Measurements from ENCODE around the gene SIK3. TPM values are rescaled to one million over a fixed set of nuclear protein-coding genes. Genes with fewer than 3 reads are reported as not detected.

SIK3 gene
- total RNA-seq, 1 donor = 25.7 TPM

DNA sequence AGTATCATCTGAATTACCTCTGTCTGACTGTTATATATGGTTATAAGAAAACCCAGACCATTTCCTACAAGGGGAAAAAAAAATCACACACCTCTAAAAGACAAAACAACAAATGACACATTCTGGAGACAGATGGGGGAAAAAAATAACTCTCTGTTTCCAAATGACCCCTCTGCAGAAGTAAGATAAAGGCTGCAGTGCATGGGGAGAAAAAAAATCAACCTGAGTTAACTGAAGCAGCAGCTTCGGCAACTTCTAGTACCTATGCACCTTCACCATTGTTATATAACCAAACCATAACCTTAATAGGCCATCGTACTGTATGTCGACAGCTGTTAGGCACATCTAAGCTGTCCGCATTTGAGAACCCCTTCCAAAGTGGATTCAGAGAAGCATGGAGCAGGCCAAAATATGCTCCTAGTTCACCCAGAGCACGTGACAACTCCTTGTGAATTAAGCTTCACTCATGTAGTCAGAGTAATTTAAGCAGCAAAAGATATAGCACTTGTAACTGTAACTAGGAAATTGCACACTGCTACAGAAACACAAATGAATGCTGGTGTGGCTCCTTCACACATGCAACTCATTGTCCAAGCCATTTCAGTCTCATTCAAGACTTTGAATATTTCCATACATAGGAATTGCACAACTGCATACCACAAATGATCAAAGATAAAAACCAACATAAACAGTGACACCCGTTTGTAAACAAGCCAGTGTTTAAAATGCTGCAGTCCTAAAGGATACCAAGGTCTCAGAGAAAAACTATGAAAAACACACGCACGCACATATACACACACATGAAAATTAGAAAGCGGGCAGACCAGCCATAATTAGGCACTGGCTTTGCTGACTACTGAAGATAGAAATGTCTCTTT, 2.7 kb downstream of the SIK3 start:
- Histone ChIP-seq H3K27ac (ENCODE audit: low read depth, low read length) (peak overlapping the region; percentile 80), H2AFZ (ENCODE audit: low read length) (no peak overlapping the region), H3K27me3 (ENCODE audit: insufficient read depth, low read length) (no peaks in the 10 kb centered on the region), H3K4me1 (ENCODE audit: insufficient read depth, low read length) (peaks cover 39% of the 10 kb centered on the region), H4K20me1 (ENCODE audit: insufficient read depth, low read length) (peaks cover 57% of the 10 kb centered on the region), H3K4me2 (ENCODE audit: insufficient read depth, low read length) (peak overlapping the region; percentile 88), H3K79me2 (ENCODE audit: insufficient read depth, low read length) (peaks cover 74% of the 10 kb centered on the region), H3K9me3 (ENCODE audit: low read depth, low read length) (no peaks in the 10 kb centered on the region), H3K4me3 (ENCODE audit: insufficient read depth, low read length) (peak overlapping the region; percentile 77), H3K36me3 (ENCODE audit: insufficient read depth, low read length) (no peaks in the 10 kb centered on the region)
- no peak for TF ChIP-seq CTCF (IDR thresholded peaks at IDR 0.05; ENCODE audit: extremely low read depth, low read depth, low read length)
- no peak for DNase-seq (ENCODE audit: insufficient read length, low spot score, missing footprints)

DNA sequence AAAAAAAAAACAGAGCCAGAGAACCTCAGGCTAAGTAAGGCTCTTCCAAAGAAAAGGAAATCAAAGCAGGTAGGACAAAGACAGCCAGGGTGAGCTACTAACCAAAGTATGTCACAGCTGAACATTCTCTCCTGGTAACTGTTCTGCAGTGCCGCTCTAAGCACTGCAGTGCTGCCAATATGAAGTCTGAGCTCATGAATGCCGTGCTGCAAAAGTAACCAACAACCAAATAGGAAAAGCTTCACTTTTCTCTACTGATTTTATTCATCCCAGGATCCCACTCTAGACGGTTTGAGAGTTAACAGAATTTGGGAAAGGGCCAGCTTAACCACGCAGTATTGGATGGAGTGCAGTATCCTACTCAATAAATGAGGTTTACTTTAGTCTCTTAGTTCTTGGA, 3.5 kb downstream of the SIK3 start:
- no peaks in the 10 kb centered on the region for H3K36me3 ChIP-seq (ENCODE audit: insufficient read depth, low read length)
- H3K27me3 ChIP-seq (ENCODE audit: insufficient read depth, low read length) = no peaks in the 10 kb centered on the region
- TF ChIP-seq CTCF (IDR thresholded peaks at IDR 0.05; ENCODE audit: extremely low read depth, low read depth, low read length) = no peak
- peak; percentile 88 for DNase-seq (ENCODE audit: insufficient read length, low spot score, missing footprints)
- peak overlapping the region; percentile 88 for H3K4me2 ChIP-seq (ENCODE audit: insufficient read depth, low read length)
- no peak overlapping the region for H3K4me3 ChIP-seq (ENCODE audit: insufficient read depth, low read length)
- no peaks in the 10 kb centered on the region for H3K9me3 ChIP-seq (ENCODE audit: low read depth, low read length)
- H3K4me1 ChIP-seq (ENCODE audit: insufficient read depth, low read length) = peaks cover 38% of the 10 kb centered on the region
- H4K20me1 ChIP-seq (ENCODE audit: insufficient read depth, low read length) = peaks cover 64% of the 10 kb centered on the region
- peak overlapping the region; percentile 40 for H3K27ac ChIP-seq (ENCODE audit: low read depth, low read length)
- H3K79me2 ChIP-seq (ENCODE audit: insufficient read depth, low read length) = peaks cover 82% of the 10 kb centered on the region
- no peak overlapping the region for H2AFZ ChIP-seq (ENCODE audit: low read length)

GRCh38 chr11:117092951-117093590, 5.2 kb downstream of the SIK3 start:
- Histone ChIP-seq H2AFZ (ENCODE audit: low read length) (no peak overlapping the region), H3K4me1 (ENCODE audit: insufficient read depth, low read length) (peaks cover 26% of the 10 kb centered on the region), H3K9me3 (ENCODE audit: low read depth, low read length) (no peaks in the 10 kb centered on the region), H3K4me3 (ENCODE audit: insufficient read depth, low read length) (no peak overlapping the region), H3K36me3 (ENCODE audit: insufficient read depth, low read length) (no peaks in the 10 kb centered on the region), H3K79me2 (ENCODE audit: insufficient read depth, low read length) (peaks cover 98% of the 10 kb centered on the region), H3K27ac (ENCODE audit: low read depth, low read length) (no peak overlapping the region), H4K20me1 (ENCODE audit: insufficient read depth, low read length) (peaks cover 78% of the 10 kb centered on the region), H3K4me2 (ENCODE audit: insufficient read depth, low read length) (peak overlapping the region; percentile 7), H3K27me3 (ENCODE audit: insufficient read depth, low read length) (no peaks in the 10 kb centered on the region)
- DNase-seq (ENCODE audit: insufficient read length, low spot score, missing footprints) = no peak
- no peak for TF ChIP-seq CTCF (IDR thresholded peaks at IDR 0.05; ENCODE audit: extremely low read depth, low read depth, low read length)

All from osteoblast (primary cell).